Daoy (cell line): ENCODE measurements around the gene TTLL6. TPM values are rescaled to one million over a fixed set of nuclear protein-coding genes. Genes with fewer than 3 reads are reported as not detected.
"Not testable (repeated sequence)": the region's sequence is repeated elsewhere in the genome, so short reads cannot be mapped to it uniquely, and the experiment has no call there.

Experiments used
- DNase-seq: peaks from one replicate; pipeline ENCODE4 v3.0.0-alpha.2; 2015; ENCODE audit warnings: low read depth
- total RNA-seq: library from RNA; depleted of rRNA; stranded (reverse); fragments of >200 nt; shearing (Covaris generic); gene quantifications from 2 replicates; pipeline ENCODE4 v1.2.3, GENCODE V29; 2014

TTLL6 gene
- total RNA-seq, 1 experiment from 2014 or later, result not detected

- DNase-seq, result no peak
Measured at GRCh38 chr17:48815311-48815710, 1.7 kb downstream of the TTLL6 start.

GRCh38 chr17:48814504-48814903, 2.5 kb downstream of the TTLL6 start:
- peak; percentile 55 for DNase-seq

- DNase-seq, result no peak
Measured at GRCh38 chr17:48812001-48812400, 5.0 kb downstream of the TTLL6 start.

- no peak for DNase-seq
Measured at GRCh38 chr17:48809182-48809581, 7.8 kb downstream of the TTLL6 start.

- DNase-seq, result peak; percentile 58
Measured at GRCh38 chr17:48804936-48805411, 12.1 kb downstream of the TTLL6 start.

- no peak for DNase-seq
Measured at GRCh38 chr17:48800626-48801217, 16.3 kb downstream of the TTLL6 start.

GRCh38 chr17:48799069-48799723, 17.8 kb downstream of the TTLL6 start:
- no peak for DNase-seq

- not testable (repeated sequence) for DNase-seq
Measured at GRCh38 chr17:48796163-48796522, 20.9 kb downstream of the TTLL6 start.

- DNase-seq, result peak; percentile 48
Measured at GRCh38 chr17:48795444-48796162, 21.4 kb downstream of the TTLL6 start.

- no peak for DNase-seq
Measured at GRCh38 chr17:48792033-48792798, 24.8 kb downstream of the TTLL6 start.

GRCh38 chr17:48791128-48792032, 25.6 kb downstream of the TTLL6 start:
- DNase-seq, result peak; percentile 72

- DNase-seq, result no peak
Measured at GRCh38 chr17:48790607-48791127, 26.4 kb downstream of the TTLL6 start.

- DNase-seq, result no peak
Measured at GRCh38 chr17:48787828-48788227, 29.2 kb downstream of the TTLL6 start.

- DNase-seq, result no peak
Measured at GRCh38 chr17:48779421-48779820, 37.6 kb downstream of the TTLL6 start.

GRCh38 chr17:48776602-48777001, 40.4 kb downstream of the TTLL6 start:
- DNase-seq, result no peak

GRCh38 chr17:48773245-48773644, 43.8 kb downstream of the TTLL6 start:
- no peak for DNase-seq

GRCh38 chr17:48770954-48771353, 46.1 kb downstream of the TTLL6 start:
- DNase-seq, result no peak

- no peak for DNase-seq
Measured at GRCh38 chr17:48769009-48769675, 47.9 kb downstream of the TTLL6 start.

- DNase-seq, result no peak
Measured at GRCh38 chr17:48767263-48767774, 49.7 kb downstream of the TTLL6 start.

GRCh38 chr17:48761114-48761513, 55.9 kb downstream of the TTLL6 start:
- DNase-seq, result no peak
